ENCODE measurements around the gene OPTC.

The OPTC gene

GRCh38 chr1:203473781-203474305 is 20.1 kb upstream of the OPTC start:
- TF ChIP-seq CTCF (IDR thresholded peaks at IDR 0.05; ENCODE audit: low read depth, low read length): no peak
- no peak for DNase-seq (ENCODE audit: extremely low read depth, low read depth)

- TF ChIP-seq CTCF (IDR thresholded peaks at IDR 0.05; ENCODE audit: low read depth, low read length): peak; percentile 16
- DNase-seq (ENCODE audit: extremely low read depth, low read depth): peak; percentile 38
Measured at GRCh38 chr1:203475012-203475981, 18.7 kb upstream of the OPTC start, which contains the start of gene PRELP. PRELP (plus strand) TSS chr1:203475806; CDS start chr1:203483185, 7,379 bp downstream.

GRCh38 chr1:203476216-203476814 is 17.6 kb upstream of the OPTC start:
- no peak for TF ChIP-seq CTCF (IDR thresholded peaks at IDR 0.05; ENCODE audit: low read depth, low read length)

GRCh38 chr1:203477748-203478147 is 16.2 kb upstream of the OPTC start:
- DNase-seq (ENCODE audit: extremely low read depth, low read depth): no peak
- TF ChIP-seq CTCF (IDR thresholded peaks at IDR 0.05; ENCODE audit: low read depth, low read length): no peak

More at GRCh38 chr1:203476216-203476814, 17.6 kb upstream of the OPTC start:
- DNase-seq (ENCODE audit: extremely low read depth, low read depth): no peak

GRCh38 chr1:203478231-203478630 is 15.7 kb upstream of the OPTC start:
- no peak for TF ChIP-seq CTCF (IDR thresholded peaks at IDR 0.05; ENCODE audit: low read depth, low read length)
- no peak for DNase-seq (ENCODE audit: extremely low read depth, low read depth)

- no peak for DNase-seq (ENCODE audit: extremely low read depth, low read depth)
- TF ChIP-seq CTCF (IDR thresholded peaks at IDR 0.05; ENCODE audit: low read depth, low read length): no peak
Measured at GRCh38 chr1:203478986-203479385, 15.0 kb upstream of the OPTC start.

- no peak for TF ChIP-seq CTCF (IDR thresholded peaks at IDR 0.05; ENCODE audit: low read depth, low read length)
- DNase-seq (ENCODE audit: extremely low read depth, low read depth): no peak
Measured at GRCh38 chr1:203479646-203480045, 14.3 kb upstream of the OPTC start.

Measured in AG09319 (cell line).